Measurements from ENCODE around the gene UBE2QL1.

GRCh38 chr5:6491196-6491918 lies 42.7 kb downstream of the UBE2QL1 start:
- no peak for TF ChIP-seq CTCF (conservative IDR thresholded peaks at IDR 0.05; ENCODE audit: low read length)
- no peak for TF ChIP-seq EZH2phosphoT487 (IDR thresholded peaks at IDR 0.05; ENCODE audit: borderline replicate concordance, low read depth, low read length)
